Measurements from ENCODE around the gene MRPL28. TPM values are rescaled to one million over a fixed set of nuclear protein-coding genes. Genes with fewer than 3 reads are reported as not detected.

Gene MRPL28
- total RNA-seq, 1 experiment from 2014 or later = 91.2 TPM

GRCh38 chr16:340370-341091 lies 29.8 kb downstream of the MRPL28 start:
- Histone ChIP-seq H3K27me3 (replicated peaks; ENCODE audit: control insufficient read depth, insufficient read depth, low read length) (no peaks in the 10 kb centered on the region), H3K9me3 (no peaks in the 10 kb centered on the region), H3K4me3 (ENCODE audit: low read depth, low read length) (no peak overlapping the region), H3K4me1 (0 out of 2 replicates have a peak, but pooled peaks cover under 1% of the 10 kb centered on the region), H3K36me3 (ENCODE audit: control insufficient read depth, insufficient read depth, low read length) (peaks cover 3% of the 10 kb centered on the region; the same call in 1 of the 2 replicates)
- CTCF ChIA-PET = no interaction called here
- Mint-ChIP-seq H3K4me1 (ENCODE audit: low read depth, unreplicated experiment) (peaks cover 11% of the 10 kb centered on the region), H3K4me3 (ENCODE audit: unreplicated experiment) (no peak overlapping the region), H3K27ac (ENCODE audit: unreplicated experiment) (peak overlapping the region; percentile 22), H3K27me3 (ENCODE audit: insufficient read depth, unreplicated experiment) (no peaks in the 10 kb centered on the region), H3K9me3 (ENCODE audit: unreplicated experiment) (no peaks in the 10 kb centered on the region), H3K36me3 (ENCODE audit: insufficient read depth, unreplicated experiment) (peaks cover 41% of the 10 kb centered on the region)
- TF ChIP-seq, protein P1, sequence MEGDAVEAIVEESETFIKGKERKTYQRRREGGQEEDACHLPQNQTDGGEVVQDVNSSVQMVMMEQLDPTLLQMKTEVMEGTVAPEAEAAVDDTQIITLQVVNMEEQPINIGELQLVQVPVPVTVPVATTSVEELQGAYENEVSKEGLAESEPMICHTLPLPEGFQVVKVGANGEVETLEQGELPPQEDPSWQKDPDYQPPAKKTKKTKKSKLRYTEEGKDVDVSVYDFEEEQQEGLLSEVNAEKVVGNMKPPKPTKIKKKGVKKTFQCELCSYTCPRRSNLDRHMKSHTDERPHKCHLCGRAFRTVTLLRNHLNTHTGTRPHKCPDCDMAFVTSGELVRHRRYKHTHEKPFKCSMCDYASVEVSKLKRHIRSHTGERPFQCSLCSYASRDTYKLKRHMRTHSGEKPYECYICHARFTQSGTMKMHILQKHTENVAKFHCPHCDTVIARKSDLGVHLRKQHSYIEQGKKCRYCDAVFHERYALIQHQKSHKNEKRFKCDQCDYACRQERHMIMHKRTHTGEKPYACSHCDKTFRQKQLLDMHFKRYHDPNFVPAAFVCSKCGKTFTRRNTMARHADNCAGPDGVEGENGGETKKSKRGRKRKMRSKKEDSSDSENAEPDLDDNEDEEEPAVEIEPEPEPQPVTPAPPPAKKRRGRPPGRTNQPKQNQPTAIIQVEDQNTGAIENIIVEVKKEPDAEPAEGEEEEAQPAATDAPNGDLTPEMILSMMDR (IDR thresholded peaks at IDR 0.05; ENCODE audit: insufficient read depth in 1 of 2, low read depth in 1 of 2, low read length in 1 of 2, severe bottlenecking in 1 of 2, unreplicated experiment in 1 of 2) = no peak
- BruUV-seq (replicated peaks) = no TSS peak
- intact Hi-C loops (cut with micrococcal nuclease; ENCODE audit: unreplicated experiment) = no loop called here
- no peak for DNase-seq
- POLR2A ChIA-PET = no interaction called here

DNA sequence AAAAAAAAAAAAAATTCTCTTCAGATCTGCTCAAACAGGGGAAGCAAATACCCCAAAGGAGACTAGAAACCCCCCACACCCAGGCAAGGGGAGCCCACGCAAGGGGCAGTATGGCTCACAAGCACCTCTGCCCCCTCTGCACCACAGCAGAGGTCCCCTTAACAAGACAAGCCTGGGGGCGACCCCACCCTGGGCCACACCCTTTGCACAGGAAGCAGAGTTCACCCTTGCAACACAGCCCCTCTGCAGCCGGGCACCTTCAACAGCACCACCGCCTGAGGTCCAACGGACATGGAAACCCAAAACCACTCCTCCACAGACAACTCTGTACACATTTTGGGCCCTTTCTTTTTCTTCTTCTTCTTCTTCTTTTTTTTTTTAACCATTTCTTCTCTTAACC lies 30.7 kb downstream of the MRPL28 start:
- DNase-seq = no peak
- no peaks in the 10 kb centered on the region for H3K27me3 ChIP-seq (replicated peaks; ENCODE audit: control insufficient read depth, insufficient read depth, low read length)
- intact Hi-C loops (cut with micrococcal nuclease; ENCODE audit: unreplicated experiment) = no loop called here
- Mint-ChIP-seq H3K36me3 (ENCODE audit: insufficient read depth, unreplicated experiment) (peaks cover 38% of the 10 kb centered on the region), H3K4me1 (ENCODE audit: low read depth, unreplicated experiment) (peaks cover 18% of the 10 kb centered on the region), H3K27me3 (ENCODE audit: insufficient read depth, unreplicated experiment) (no peaks in the 10 kb centered on the region), H3K27ac (ENCODE audit: unreplicated experiment) (peak overlapping the region; percentile 22), H3K4me3 (ENCODE audit: unreplicated experiment) (no peak overlapping the region), H3K9me3 (ENCODE audit: unreplicated experiment) (no peaks in the 10 kb centered on the region)
- BruUV-seq (replicated peaks) = no TSS peak
- H3K9me3 ChIP-seq = no peaks in the 10 kb centered on the region
- ChIA-PET POLR2A (no interaction called here), CTCF (no interaction called here)
- TF ChIP-seq, protein P1 (IDR thresholded peaks at IDR 0.05; ENCODE audit: insufficient read depth in 1 of 2, low read depth in 1 of 2, low read length in 1 of 2, severe bottlenecking in 1 of 2, unreplicated experiment in 1 of 2) = no peak
- H3K36me3 ChIP-seq (ENCODE audit: control insufficient read depth, insufficient read depth, low read length) = peaks cover under 1% of the 10 kb centered on the region; the same call in 1 of the 2 replicates
- H3K4me1 ChIP-seq = peaks cover 9% of the 10 kb centered on the region; the same call in 1 of the 2 replicates
- H3K4me3 ChIP-seq (ENCODE audit: low read depth, low read length) = no peak overlapping the region

GRCh38 chr16:337975-338575 lies 32.3 kb downstream of the MRPL28 start:
- Mint-ChIP-seq H3K36me3 (ENCODE audit: insufficient read depth, unreplicated experiment) (peaks cover 28% of the 10 kb centered on the region), H3K4me1 (ENCODE audit: low read depth, unreplicated experiment) (peaks cover 24% of the 10 kb centered on the region), H3K27ac (ENCODE audit: unreplicated experiment) (no peak overlapping the region), H3K4me3 (ENCODE audit: unreplicated experiment) (no peak overlapping the region), H3K9me3 (ENCODE audit: unreplicated experiment) (no peaks in the 10 kb centered on the region), H3K27me3 (ENCODE audit: insufficient read depth, unreplicated experiment) (no peaks in the 10 kb centered on the region)
- TF ChIP-seq, protein P1 (IDR thresholded peaks at IDR 0.05; ENCODE audit: insufficient read depth in 1 of 2, low read depth in 1 of 2, low read length in 1 of 2, severe bottlenecking in 1 of 2, unreplicated experiment in 1 of 2) = no peak
- DNase-seq = no peak
- POLR2A ChIA-PET = no interaction called here
- Histone ChIP-seq H3K36me3 (ENCODE audit: control insufficient read depth, insufficient read depth, low read length) (no peaks in the 10 kb centered on the region), H3K9me3 (no peaks in the 10 kb centered on the region), H3K4me1 (peaks cover 16% of the 10 kb centered on the region; the same call in 1 of the 2 replicates), H3K4me3 (ENCODE audit: low read depth, low read length) (no peak overlapping the region), H3K27me3 (replicated peaks; ENCODE audit: control insufficient read depth, insufficient read depth, low read length) (no peaks in the 10 kb centered on the region)
- CTCF ChIA-PET = interaction anchor here (0.7 to 3.2 kb wide), 2 partner anchors 14 to 15 kb away, joined by 3 to 10 read pairs; partner anchors contain the start of gene AXIN1
- BruUV-seq (replicated peaks) = no TSS peak
- intact Hi-C loops (cut with micrococcal nuclease; ENCODE audit: unreplicated experiment) = no loop called here
